ENCODE measurements around the gene CACNG4. TPM values are rescaled to one million over a fixed set of nuclear protein-coding genes. Genes with fewer than 3 reads are reported as not detected.

CACNG4 gene
- total RNA-seq, 4 donors from 2014 or later: 0.27 to 1.9 TPM; not detected in 2

GRCh38 chr17:66950886-66951604, 13.5 kb upstream of the CACNG4 start:
- peak overlapping the region in 1 of 4 donors; percentile 67 for H3K27ac ChIP-seq
- intact Hi-C loops (cut with DNase I; ENCODE audit: low total_unique reads) (no loop called here), in situ Hi-C loops (cut with MboI; ENCODE audit: low pct_ligation_motif_present in 1 of 4, low pct_unique_long_range_greater_than_20kb in 1 of 4, low sequenced_read_pairs in 3 of 4) (no loop called here)

GRCh38 chr17:66951605-66951953, 12.9 kb upstream of the CACNG4 start:
- in situ Hi-C loops (cut with MboI; ENCODE audit: low pct_ligation_motif_present in 1 of 4, low pct_unique_long_range_greater_than_20kb in 1 of 4, low sequenced_read_pairs in 3 of 4) (no loop called here), intact Hi-C loops (cut with DNase I; ENCODE audit: low total_unique reads) (no loop called here)
- no peak overlapping the region for H3K4me3 ChIP-seq
- TF ChIP-seq CTCF (IDR thresholded peaks at IDR 0.05): no peak
- H3K27me3 ChIP-seq: peaks cover 3% of the 10 kb centered on the region
- peaks cover 0 to 15% (median 3%) of the 10 kb centered on the region in 4 donors for H3K4me1 ChIP-seq
- 20 to 75% methylated on average over 1 to 4 of the region's 4 CpGs for WGBS, 2 donors (ENCODE audit: low coverage in 1 of 2)
- H3K36me3 ChIP-seq: no peaks in the 10 kb centered on the region
- no peaks in the 10 kb centered on the region for H3K9me3 ChIP-seq
- H3K27ac ChIP-seq: peak overlapping the region in 2 of 4 donors; percentile 38 to 67
- DNase-seq: no peak

More at GRCh38 chr17:66950886-66951604, 13.5 kb upstream of the CACNG4 start:
- H3K36me3 ChIP-seq: no peaks in the 10 kb centered on the region
- DNase-seq: no peak
- TF ChIP-seq POLR2A (IDR thresholded peaks at IDR 0.05): no peak
- no peak for TF ChIP-seq EP300 (IDR thresholded peaks at IDR 0.05; ENCODE audit: low read depth)
- TF ChIP-seq CTCF (IDR thresholded peaks at IDR 0.05): no peak
- no peak for TF ChIP-seq POLR2AphosphoS5 (IDR thresholded peaks at IDR 0.05)
- no peak overlapping the region for H3K4me3 ChIP-seq
- H3K9me3 ChIP-seq: no peaks in the 10 kb centered on the region
- peaks cover 6% of the 10 kb centered on the region for H3K27me3 ChIP-seq
- 84 to 100% methylated on average over 2 to 6 of the region's 6 CpGs for WGBS, 2 donors (ENCODE audit: low coverage in 1 of 2)
- peaks cover 0 to 15% (median 3%) of the 10 kb centered on the region in 4 donors for H3K4me1 ChIP-seq

GRCh38 chr17:66952031-66952524, 12.4 kb upstream of the CACNG4 start:
- 43 to 54% methylated on average over 7 to 10 of the region's 10 CpGs for WGBS, 2 donors (ENCODE audit: low coverage in 1 of 2)
- intact Hi-C loops (cut with DNase I; ENCODE audit: low total_unique reads): no loop called here
- in situ Hi-C loops (cut with MboI; ENCODE audit: low pct_ligation_motif_present in 1 of 4, low pct_unique_long_range_greater_than_20kb in 1 of 4, low sequenced_read_pairs in 3 of 4): no loop called here
- peaks cover 0 to 15% (median 3%) of the 10 kb centered on the region in 4 donors for H3K4me1 ChIP-seq
- H3K9me3 ChIP-seq: no peaks in the 10 kb centered on the region
- H3K27ac ChIP-seq: peak overlapping the region; percentile 5 to 67 (median 43)
- peak; percentile 66 for DNase-seq
- H3K36me3 ChIP-seq: no peaks in the 10 kb centered on the region
- peak; percentile 31 to 49 (median 35) for TF ChIP-seq POLR2AphosphoS5 (IDR thresholded peaks at IDR 0.05)
- no peak for TF ChIP-seq CTCF (IDR thresholded peaks at IDR 0.05)
- no peak for TF ChIP-seq POLR2A (IDR thresholded peaks at IDR 0.05)
- no peaks in the 10 kb centered on the region for H3K27me3 ChIP-seq
- no peak overlapping the region for H3K4me3 ChIP-seq

GRCh38 chr17:66952681-66953629, 11.6 kb upstream of the CACNG4 start:
- Histone ChIP-seq H3K9me3 (no peaks in the 10 kb centered on the region), H3K27me3 (no peaks in the 10 kb centered on the region), H3K4me3 (no peak overlapping the region), H3K4me1 (peaks cover 0 to 15% (median 3%) of the 10 kb centered on the region in 4 donors), H3K36me3 (no peaks in the 10 kb centered on the region), H3K27ac (peak overlapping the region in 3 of 4 donors; percentile 31 to 67 (median 55))
- 84% methylated on average over 14 of the region's 14 CpGs; no CpG with 5 or more reads in 1 of the 2 donors for WGBS, 2 donors (ENCODE audit: low coverage in 1 of 2)
- intact Hi-C loops (cut with DNase I; ENCODE audit: low total_unique reads) (no loop called here), in situ Hi-C loops (cut with MboI; ENCODE audit: low pct_ligation_motif_present in 1 of 4, low pct_unique_long_range_greater_than_20kb in 1 of 4, low sequenced_read_pairs in 3 of 4) (no loop called here)
- TF ChIP-seq POLR2A (IDR thresholded peaks at IDR 0.05) (no peak), EP300 (IDR thresholded peaks at IDR 0.05; ENCODE audit: low read depth) (no peak), CTCF (IDR thresholded peaks at IDR 0.05) (no peak), POLR2AphosphoS5 (IDR thresholded peaks at IDR 0.05) (no peak)
- no peak for DNase-seq
